ENCODE measurements around the gene PFAS.

Gene PFAS

GRCh38 chr17:8222380-8222629 is 26.8 kb upstream of the PFAS start:
- Histone ChIP-seq H3K4me3 (ENCODE audit: low read depth in 1 of 2, low read length in 1 of 2) (peak overlapping the region; percentile 77 to 99), H3K27ac (peak overlapping the region; percentile 94), H3K27me3 (no peaks in the 10 kb centered on the region), H3K9me3 (no peaks in the 10 kb centered on the region), H3K36me3 (peaks cover 26% of the 10 kb centered on the region), H3K4me1 (ENCODE audit: control insufficient read depth in 1 of 2, insufficient read depth in 1 of 2, low read depth in 1 of 2, low read length in 1 of 2) (peaks cover 56 to 58% of the 10 kb centered on the region in 2 experiments)
- TF ChIP-seq, protein P1, sequence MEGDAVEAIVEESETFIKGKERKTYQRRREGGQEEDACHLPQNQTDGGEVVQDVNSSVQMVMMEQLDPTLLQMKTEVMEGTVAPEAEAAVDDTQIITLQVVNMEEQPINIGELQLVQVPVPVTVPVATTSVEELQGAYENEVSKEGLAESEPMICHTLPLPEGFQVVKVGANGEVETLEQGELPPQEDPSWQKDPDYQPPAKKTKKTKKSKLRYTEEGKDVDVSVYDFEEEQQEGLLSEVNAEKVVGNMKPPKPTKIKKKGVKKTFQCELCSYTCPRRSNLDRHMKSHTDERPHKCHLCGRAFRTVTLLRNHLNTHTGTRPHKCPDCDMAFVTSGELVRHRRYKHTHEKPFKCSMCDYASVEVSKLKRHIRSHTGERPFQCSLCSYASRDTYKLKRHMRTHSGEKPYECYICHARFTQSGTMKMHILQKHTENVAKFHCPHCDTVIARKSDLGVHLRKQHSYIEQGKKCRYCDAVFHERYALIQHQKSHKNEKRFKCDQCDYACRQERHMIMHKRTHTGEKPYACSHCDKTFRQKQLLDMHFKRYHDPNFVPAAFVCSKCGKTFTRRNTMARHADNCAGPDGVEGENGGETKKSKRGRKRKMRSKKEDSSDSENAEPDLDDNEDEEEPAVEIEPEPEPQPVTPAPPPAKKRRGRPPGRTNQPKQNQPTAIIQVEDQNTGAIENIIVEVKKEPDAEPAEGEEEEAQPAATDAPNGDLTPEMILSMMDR (IDR thresholded peaks at IDR 0.05), result peak; percentile 24

DNA sequence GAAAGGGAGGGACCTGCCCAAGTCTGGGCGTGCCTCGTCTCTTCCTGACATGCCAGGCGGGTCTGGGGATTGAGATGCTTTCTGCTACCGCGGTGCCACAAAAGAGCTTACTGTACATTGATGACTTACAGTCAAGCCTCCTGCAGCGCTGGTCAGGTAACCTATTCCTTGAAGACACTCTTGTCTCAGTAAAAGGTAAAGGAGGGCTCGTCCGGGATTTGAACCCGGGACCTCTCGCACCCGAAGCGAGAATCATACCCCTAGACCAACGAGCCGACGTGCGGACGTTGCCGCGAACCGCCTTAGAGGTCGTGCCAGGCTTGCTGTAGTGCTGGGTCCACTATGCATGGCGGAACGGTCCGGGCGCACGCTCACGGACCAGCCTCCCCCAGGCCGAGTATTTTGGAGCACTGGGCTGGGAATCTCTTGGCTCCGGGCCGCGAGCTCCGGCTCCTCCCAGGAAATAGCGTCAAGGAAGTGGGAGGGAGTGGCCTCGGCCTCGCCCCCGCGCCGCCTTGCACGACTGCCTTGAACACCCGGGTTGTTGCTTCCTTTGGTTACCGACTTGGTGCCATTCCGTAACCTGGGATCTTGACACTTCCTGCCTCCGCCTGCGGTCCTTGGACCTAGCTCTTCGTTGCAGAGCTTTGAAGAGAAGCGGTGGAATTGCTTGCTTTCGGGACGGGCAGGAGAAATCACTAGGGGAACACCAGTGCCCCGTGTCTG is 26.3 kb upstream of the PFAS start:
- H3K36me3 ChIP-seq, result peaks cover 31% of the 10 kb centered on the region
- H3K27ac ChIP-seq, result peak overlapping the region; percentile 94
- TF ChIP-seq, protein P1 (IDR thresholded peaks at IDR 0.05), result no peak
- H3K27me3 ChIP-seq, result no peaks in the 10 kb centered on the region
- H3K4me1 ChIP-seq (ENCODE audit: control insufficient read depth in 1 of 2, insufficient read depth in 1 of 2, low read depth in 1 of 2, low read length in 1 of 2), result peaks cover 56 to 58% of the 10 kb centered on the region in 2 experiments
- H3K9me3 ChIP-seq, result no peaks in the 10 kb centered on the region
- H3K4me3 ChIP-seq (ENCODE audit: low read depth in 1 of 2, low read length in 1 of 2), result peak overlapping the region; percentile 77 to 99

DNA sequence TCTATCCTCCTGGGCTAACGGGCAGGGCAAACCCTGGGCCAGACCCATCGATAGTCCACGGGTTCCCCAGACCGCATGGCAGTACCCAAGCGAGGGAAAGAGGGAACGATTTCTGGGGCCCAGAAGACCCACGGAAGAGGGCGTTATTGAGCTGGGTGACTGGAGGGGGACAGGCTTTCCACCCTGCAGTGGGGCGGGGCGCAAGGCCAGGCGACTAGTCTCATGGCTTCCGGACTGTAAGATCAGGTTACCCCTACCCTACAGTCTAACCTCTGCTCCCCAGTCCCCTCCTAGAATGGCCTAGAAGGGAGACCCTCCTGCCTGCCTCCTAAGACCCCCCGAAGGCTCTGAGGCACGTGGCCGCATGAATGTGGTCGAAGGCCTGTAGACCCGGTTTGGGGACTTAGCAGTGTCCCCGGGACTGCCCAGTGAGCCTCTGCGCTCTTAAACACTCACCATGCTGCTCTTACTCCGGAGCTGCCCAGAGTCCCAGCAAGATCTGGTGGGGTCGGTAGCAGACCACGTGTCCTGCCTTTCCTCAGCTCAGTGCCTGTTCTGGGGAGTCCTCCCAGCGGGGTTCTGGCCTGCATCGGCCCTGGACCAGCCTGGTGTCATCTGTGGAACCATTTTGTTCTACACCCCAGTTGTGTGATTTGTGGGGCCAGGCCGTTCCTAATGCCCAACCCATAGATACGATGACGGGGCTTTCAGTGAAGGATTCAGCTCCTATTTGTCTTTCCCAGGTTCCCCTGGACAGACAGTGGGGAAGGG is 25.5 kb upstream of the PFAS start:
- Histone ChIP-seq H3K27ac (peak overlapping the region; percentile 94), H3K36me3 (peaks cover 38% of the 10 kb centered on the region), H3K4me1 (ENCODE audit: control insufficient read depth in 1 of 2, insufficient read depth in 1 of 2, low read depth in 1 of 2, low read length in 1 of 2) (peaks cover 56 to 58% of the 10 kb centered on the region in 2 experiments), H3K9me3 (no peaks in the 10 kb centered on the region), H3K4me3 (ENCODE audit: low read depth in 1 of 2, low read length in 1 of 2) (peak overlapping the region; percentile 77 to 99), H3K27me3 (no peaks in the 10 kb centered on the region)
- TF ChIP-seq, protein P1 (IDR thresholded peaks at IDR 0.05), result no peak

- no peaks in the 10 kb centered on the region for H3K27me3 ChIP-seq
- H3K36me3 ChIP-seq, result peaks cover 43% of the 10 kb centered on the region
- H3K27ac ChIP-seq, result peak overlapping the region; percentile 26
- peaks cover 53 to 57% of the 10 kb centered on the region in 2 experiments for H3K4me1 ChIP-seq (ENCODE audit: control insufficient read depth in 1 of 2, insufficient read depth in 1 of 2, low read depth in 1 of 2, low read length in 1 of 2)
- H3K9me3 ChIP-seq, result no peaks in the 10 kb centered on the region
- TF ChIP-seq, protein P1 (IDR thresholded peaks at IDR 0.05), result no peak
- H3K4me3 ChIP-seq (ENCODE audit: low read depth in 1 of 2, low read length in 1 of 2), result no peak overlapping the region
Observed at GRCh38 chr17:8224891-8225812, 23.9 kb upstream of the PFAS start.

- peaks cover 45 to 49% of the 10 kb centered on the region in 2 experiments for H3K4me1 ChIP-seq (ENCODE audit: control insufficient read depth in 1 of 2, insufficient read depth in 1 of 2, low read depth in 1 of 2, low read length in 1 of 2)
- no peaks in the 10 kb centered on the region for H3K27me3 ChIP-seq
- TF ChIP-seq, protein P1 (IDR thresholded peaks at IDR 0.05), result no peak
- H3K36me3 ChIP-seq, result peaks cover 50% of the 10 kb centered on the region
- peak overlapping the region; percentile 64 for H3K27ac ChIP-seq
- H3K4me3 ChIP-seq (ENCODE audit: low read depth in 1 of 2, low read length in 1 of 2), result no peak overlapping the region
- no peaks in the 10 kb centered on the region for H3K9me3 ChIP-seq
Observed at GRCh38 chr17:8225813-8226535, 23.1 kb upstream of the PFAS start.

Measured in neutrophil (primary cell).